Activated CD4-positive, alpha-beta T cell treated with anti-CD3 and anti-CD28 coated beads for 36 hours (primary cell): Measurements from ENCODE around the gene HS3ST6. TPM values are rescaled to one million over a fixed set of nuclear protein-coding genes. Genes with fewer than 3 reads are reported as not detected.
"Not testable (repeated sequence)": the region's sequence is repeated elsewhere in the genome, so short reads cannot be mapped to it uniquely, and the experiment has no call there.

Experiments used
- ATAC-seq: fragments of 200-7000 bp; cut with Tn5 transposase; one replicate; pipeline ENCODE4 v1.10.0; 2021; ENCODE audit warnings: mild to moderate bottlenecking, moderate library complexity
- CTCF ChIA-PET: fragments of 350-600 bp; sonication (Branson Sonifier 250); formaldehyde crosslinking; loops from one replicate; lab custom pipeline; 2021; ENCODE audit warnings: antibody characterized with exemption; lab: Charles Lee
- POLR2A ChIA-PET: fragments of 350-600 bp; sonication (Branson Sonifier 250); formaldehyde crosslinking; loops from one replicate; lab custom pipeline; 2021; ENCODE audit warnings: antibody characterized with exemption, inconsistent platforms; lab: Charles Lee
- DNase-seq: peaks from one replicate; pipeline ENCODE4 v3.0.0-alpha.2; 2020
- H3K27ac Mint-ChIP-seq: one replicate; pipeline ENCODE4 v1.8.0; 2021; ENCODE audit warnings: mixed read lengths
- H3K27me3 Mint-ChIP-seq: one replicate; pipeline ENCODE4 v1.8.0; 2021; ENCODE audit warnings: mixed read lengths
- H3K36me3 Mint-ChIP-seq: one replicate; pipeline ENCODE4 v1.8.0; 2021; ENCODE audit warnings: low read depth, mixed read lengths
- H3K4me1 Mint-ChIP-seq: one replicate; pipeline ENCODE4 v1.8.0; 2021; ENCODE audit warnings: mixed read lengths
- H3K4me3 Mint-ChIP-seq: one replicate; pipeline ENCODE4 v1.8.0; 2021; ENCODE audit warnings: mild to moderate bottlenecking, moderate library complexity, mixed read lengths
- H3K9me3 Mint-ChIP-seq: one replicate; pipeline ENCODE4 v1.8.0; 2021; ENCODE audit warnings: low read depth, mixed read lengths
- intact Hi-C, 2 experiments: fragments of 100-400 bp; cut with DNase I in 1 of 2; cut with micrococcal nuclease in 1 of 2; formaldehyde crosslinking; loops; one replicate each; pipeline versions ENCODE4 v1.14.2 to v1.15.1; 2022 to 2024; cut with DNase I, micrococcal nuclease
- total RNA-seq, 2 experiments: library from RNA; stranded (reverse); gene quantifications; one replicate each; pipeline ENCODE4 v1.2.3, GENCODE V29; 2021

HS3ST6 gene
- total RNA-seq, 2 experiments from 2014 or later = not detected

GRCh38 chr16:1924095-1924494 lies 5.9 kb upstream of the HS3ST6 start:
- Mint-ChIP-seq H3K4me1 (peaks cover 1% of the 10 kb centered on the region), H3K27me3 (peaks cover 33% of the 10 kb centered on the region), H3K9me3 (no peaks in the 10 kb centered on the region), H3K27ac (no peak overlapping the region), H3K4me3 (no peak overlapping the region), H3K36me3 (no peaks in the 10 kb centered on the region)
- ATAC-seq (no peak), DNase-seq (no peak)
- ChIA-PET POLR2A (no interaction called here), CTCF (interaction anchor here (0.6 to 0.8 kb wide), 3 partner anchors 91 to 958 kb away, joined by 3 read pairs; no protein-coding TSS in a partner anchor)
- intact Hi-C loops = no loop called here

- intact Hi-C loops = no loop called here
- H3K4me1 Mint-ChIP-seq = no peaks in the 10 kb centered on the region
- H3K27ac Mint-ChIP-seq = no peak overlapping the region
- ChIA-PET CTCF (interaction anchor here (0.8 kb wide), 1 partner anchor 292 kb away, joined by 3 read pairs; no protein-coding TSS in a partner anchor), POLR2A (no interaction called here)
- H3K4me3 Mint-ChIP-seq = no peak overlapping the region
- DNase-seq (no peak), ATAC-seq (peak; percentile 26)
- H3K36me3 Mint-ChIP-seq = no peaks in the 10 kb centered on the region
- peaks cover 37% of the 10 kb centered on the region for H3K27me3 Mint-ChIP-seq
- H3K9me3 Mint-ChIP-seq = no peaks in the 10 kb centered on the region
Observed at GRCh38 chr16:1923299-1924034, 5.3 kb upstream of the HS3ST6 start.

- CTCF ChIA-PET = no interaction called here
- Mint-ChIP-seq H3K9me3 (no peaks in the 10 kb centered on the region), H3K36me3 (no peaks in the 10 kb centered on the region), H3K27me3 (peaks cover 39% of the 10 kb centered on the region), H3K27ac (no peak overlapping the region), H3K4me1 (no peaks in the 10 kb centered on the region), H3K4me3 (no peak overlapping the region)
- POLR2A ChIA-PET = no interaction called here
- no peak for DNase-seq
- intact Hi-C loops = no loop called here
- ATAC-seq = no peak
Observed at GRCh38 chr16:1922357-1922756, 4.1 kb upstream of the HS3ST6 start.

GRCh38 chr16:1920727-1921171 lies 2.5 kb upstream of the HS3ST6 start:
- peak; percentile 38 for DNase-seq
- ChIA-PET POLR2A (no interaction called here), CTCF (no interaction called here)
- no peaks in the 10 kb centered on the region for H3K4me1 Mint-ChIP-seq
- H3K27me3 Mint-ChIP-seq = peaks cover 48% of the 10 kb centered on the region
- intact Hi-C loops = no loop called here
- no peaks in the 10 kb centered on the region for H3K36me3 Mint-ChIP-seq
- H3K9me3 Mint-ChIP-seq = no peaks in the 10 kb centered on the region
- H3K27ac Mint-ChIP-seq = no peak overlapping the region
- peak; percentile 69 for ATAC-seq
- no peak overlapping the region for H3K4me3 Mint-ChIP-seq

GRCh38 chr16:1920122-1920521 lies 1.9 kb upstream of the HS3ST6 start:
- H3K4me3 Mint-ChIP-seq, H3K36me3 Mint-ChIP-seq, ATAC-seq, DNase-seq, H3K27ac Mint-ChIP-seq, H3K4me1 Mint-ChIP-seq, H3K9me3 Mint-ChIP-seq, CTCF ChIA-PET, POLR2A ChIA-PET, intact Hi-C loops: not testable (repeated sequence)
- peaks cover 51% of the 10 kb centered on the region for H3K27me3 Mint-ChIP-seq

- Mint-ChIP-seq H3K27me3 (peaks cover 52% of the 10 kb centered on the region), H3K4me1 (no peaks in the 10 kb centered on the region), H3K9me3 (no peaks in the 10 kb centered on the region), H3K27ac (no peak overlapping the region), H3K36me3 (no peaks in the 10 kb centered on the region), H3K4me3 (no peak overlapping the region)
- DNase-seq = no peak
- CTCF ChIA-PET = no interaction called here
- ATAC-seq = no peak
- POLR2A ChIA-PET = no interaction called here
- intact Hi-C loops = no loop called here
Observed at GRCh38 chr16:1919327-1919998, 1.2 kb upstream of the HS3ST6 start.

- no peak overlapping the region for H3K27ac Mint-ChIP-seq
- CTCF ChIA-PET = interaction anchor here (0.7 kb wide), 1 partner anchor 105 kb away, joined by 3 read pairs; no protein-coding TSS in a partner anchor
Observed at GRCh38 chr16:1917665-1918350, 407 bp downstream of the HS3ST6 start.

GRCh38 chr16:1917056-1917664 lies 1.1 kb downstream of the HS3ST6 start:
- Mint-ChIP-seq H3K4me3 (no peak overlapping the region), H3K27me3 (peaks cover 41% of the 10 kb centered on the region), H3K9me3 (no peaks in the 10 kb centered on the region), H3K36me3 (no peaks in the 10 kb centered on the region), H3K27ac (no peak overlapping the region), H3K4me1 (no peaks in the 10 kb centered on the region)
- intact Hi-C loops = no loop called here
- ChIA-PET CTCF (no interaction called here), POLR2A (interaction anchor here (0.6 kb wide), 1 partner anchor 66 kb away, joined by 3 read pairs; no protein-coding TSS in a partner anchor)
- ATAC-seq (no peak), DNase-seq (no peak)

More at GRCh38 chr16:1917665-1918350, 407 bp downstream of the HS3ST6 start:
- H3K9me3 Mint-ChIP-seq = no peaks in the 10 kb centered on the region
- ATAC-seq (no peak), DNase-seq (no peak)
- no peaks in the 10 kb centered on the region for H3K36me3 Mint-ChIP-seq
- H3K4me3 Mint-ChIP-seq = no peak overlapping the region
- intact Hi-C loops = no loop called here
- H3K4me1 Mint-ChIP-seq = no peaks in the 10 kb centered on the region
- POLR2A ChIA-PET = no interaction called here
- H3K27me3 Mint-ChIP-seq = peaks cover 47% of the 10 kb centered on the region

- Mint-ChIP-seq H3K4me1 (no peaks in the 10 kb centered on the region), H3K4me3 (no peak overlapping the region), H3K27me3 (peaks cover 41% of the 10 kb centered on the region), H3K36me3 (no peaks in the 10 kb centered on the region), H3K27ac (no peak overlapping the region), H3K9me3 (no peaks in the 10 kb centered on the region)
- DNase-seq = no peak
- ATAC-seq = no peak
- intact Hi-C loops = no loop called here
- CTCF ChIA-PET = no interaction called here
- POLR2A ChIA-PET = interaction anchor here (0.6 kb wide), 2 partner anchors 65 to 670 kb away, joined by 3 to 4 read pairs; no protein-coding TSS in a partner anchor
Observed at GRCh38 chr16:1916640-1916990, 1.6 kb downstream of the HS3ST6 start.

- no peaks in the 10 kb centered on the region for H3K4me1 Mint-ChIP-seq
- intact Hi-C loops = no loop called here
- no peaks in the 10 kb centered on the region for H3K36me3 Mint-ChIP-seq
- POLR2A ChIA-PET = interaction anchor here (0.6 kb wide), 1 partner anchor 670 kb away, joined by 4 read pairs; no protein-coding TSS in a partner anchor
- H3K27ac Mint-ChIP-seq = no peak overlapping the region
- H3K9me3 Mint-ChIP-seq = no peaks in the 10 kb centered on the region
- ATAC-seq (no peak), DNase-seq (no peak)
- CTCF ChIA-PET = interaction anchor here (0.5 to 0.6 kb wide), 2 partner anchors 23 to 498 kb away, joined by 4 read pairs; no protein-coding TSS in a partner anchor
- H3K4me3 Mint-ChIP-seq = no peak overlapping the region
- H3K27me3 Mint-ChIP-seq = peaks cover 35% of the 10 kb centered on the region
Observed at GRCh38 chr16:1915732-1916639, 2.2 kb downstream of the HS3ST6 start.
